Measurements from ENCODE around the gene C4orf54.

C4orf54 gene

DNA sequence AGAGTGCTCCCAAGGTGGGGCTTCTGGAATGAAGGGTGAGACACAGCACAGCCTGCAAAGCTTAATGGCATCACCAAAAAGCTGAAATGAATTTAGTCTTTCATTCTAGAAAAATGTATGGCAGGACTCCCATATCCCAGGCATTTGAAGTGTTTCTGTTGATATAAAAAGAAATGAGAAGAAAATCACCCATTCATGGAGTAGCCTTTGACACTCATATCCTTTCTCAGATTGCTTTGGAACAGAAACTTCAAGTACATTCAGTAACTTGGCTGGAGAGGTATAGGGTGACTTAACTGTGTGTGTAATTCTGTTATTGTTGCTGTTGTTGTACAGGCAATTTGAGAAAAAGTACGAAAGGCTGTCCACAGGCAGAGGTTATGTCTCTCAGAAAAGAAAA, 35.3 kb downstream of the C4orf54 start:
- no peak for DNase-seq (ENCODE audit: low read depth, low spot score)

DNA sequence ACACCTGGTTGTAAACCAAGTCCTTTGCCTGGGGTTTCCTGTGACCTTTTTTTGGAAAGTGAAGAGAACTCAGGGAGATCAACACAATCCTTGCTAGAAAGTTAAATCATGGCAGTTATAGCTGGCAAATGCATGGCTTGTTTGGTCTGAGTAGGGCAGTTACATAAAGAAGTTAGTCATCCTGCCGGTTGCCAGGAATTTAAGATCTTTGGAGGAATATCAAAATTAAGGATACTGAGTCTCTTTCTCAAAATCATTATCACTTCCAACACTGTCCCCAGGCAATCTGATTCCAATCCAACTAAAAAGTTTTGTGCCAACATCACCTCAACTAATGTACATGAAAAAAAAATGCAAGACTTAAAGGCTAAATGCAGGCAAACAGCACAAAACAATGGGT, 40.3 kb downstream of the C4orf54 start:
- no peak for DNase-seq (ENCODE audit: low read depth, low spot score)

DNA sequence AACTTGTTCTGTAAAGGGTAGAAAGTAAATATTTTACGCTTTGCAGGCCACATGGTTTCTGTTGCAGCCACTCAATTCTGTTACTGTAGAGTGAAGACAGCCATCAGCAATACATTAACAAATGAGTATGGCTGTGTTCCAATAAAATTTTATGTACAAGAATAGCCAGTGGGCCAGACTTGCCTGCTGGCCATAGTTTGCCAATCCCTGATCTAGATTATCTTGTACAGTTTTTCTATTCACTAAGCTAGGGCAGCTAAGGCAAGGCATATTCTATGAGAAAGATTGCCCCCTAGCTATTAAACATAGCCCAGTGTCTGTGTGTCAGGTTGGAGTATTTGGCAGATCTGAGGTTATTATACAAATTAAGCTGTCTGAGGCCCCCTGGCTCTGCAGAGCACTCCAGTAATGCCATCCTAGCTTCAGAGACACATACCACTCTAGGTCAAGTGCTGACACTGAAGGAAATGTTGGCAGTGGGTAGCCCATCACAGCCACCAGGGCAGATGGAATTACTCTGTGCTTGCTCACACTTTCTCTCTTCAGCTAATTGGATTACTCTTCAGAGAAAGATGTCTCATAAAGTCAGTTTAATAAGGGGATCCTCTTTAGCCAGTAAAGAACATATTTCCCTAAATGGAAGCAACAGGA, 42.3 kb downstream of the C4orf54 start:
- no peak for DNase-seq (ENCODE audit: low read depth, low spot score)

DNA sequence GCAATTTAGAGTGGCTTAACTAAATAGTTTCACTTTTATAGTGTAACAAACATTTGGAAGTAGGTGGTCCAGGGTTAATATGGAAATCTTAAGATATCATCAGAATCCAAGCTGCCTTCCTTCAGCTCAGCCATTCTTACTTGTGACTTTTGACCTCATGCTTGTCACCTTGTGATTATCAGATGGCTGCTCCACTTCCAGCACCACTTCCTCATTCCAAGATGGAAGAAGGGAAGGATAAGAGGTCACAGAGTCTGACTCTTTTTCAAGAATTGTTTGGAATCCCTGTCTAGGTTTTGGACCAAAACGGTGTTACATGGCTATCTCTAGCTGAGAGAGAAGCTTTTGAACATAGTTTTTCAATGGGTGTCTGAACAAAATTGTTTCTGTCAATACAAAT, 43.1 kb downstream of the C4orf54 start:
- DNase-seq (ENCODE audit: low read depth, low spot score) = no peak

DNA sequence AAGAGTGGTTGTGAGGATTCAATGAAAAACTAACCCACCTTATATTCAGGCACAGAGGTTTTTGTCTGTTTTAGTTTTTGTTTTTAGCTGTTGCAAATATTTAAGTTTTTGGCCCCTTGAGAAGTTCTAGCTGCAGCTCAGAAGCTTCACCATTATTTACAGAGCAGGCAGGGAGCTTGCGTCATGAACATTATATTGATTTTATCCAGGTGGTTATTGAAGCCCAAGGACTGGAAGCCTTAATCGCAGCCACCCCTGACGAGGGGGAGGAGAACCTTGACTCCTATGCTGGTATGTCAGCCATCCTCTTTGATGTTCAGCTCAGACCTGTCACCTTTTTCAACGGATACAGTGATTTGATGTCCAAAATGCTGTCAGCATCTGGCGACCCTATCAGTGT, 44.9 kb downstream of the C4orf54 start:
- no peak for DNase-seq (ENCODE audit: low read depth, low spot score)

DNA sequence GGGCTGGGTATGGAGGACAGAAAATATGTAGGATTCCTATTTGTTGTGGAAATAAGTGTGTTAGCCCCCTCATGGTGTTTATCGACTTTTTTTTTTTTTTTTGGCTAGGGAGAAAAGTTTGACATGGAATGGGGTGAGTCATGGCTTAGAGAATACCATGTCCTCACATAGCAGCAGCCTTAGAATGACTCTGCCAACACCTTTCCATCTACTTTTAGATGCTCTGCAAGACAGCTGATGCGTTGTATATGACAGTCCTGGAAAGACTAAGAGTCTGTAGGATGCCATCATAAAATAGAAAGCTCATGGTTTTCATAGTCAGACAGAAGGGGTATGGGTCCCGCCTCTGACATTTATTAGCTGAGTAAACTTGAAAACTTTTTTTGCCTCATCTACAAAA, 45.3 kb downstream of the C4orf54 start:
- DNase-seq (ENCODE audit: low read depth, low spot score) = no peak

DNA sequence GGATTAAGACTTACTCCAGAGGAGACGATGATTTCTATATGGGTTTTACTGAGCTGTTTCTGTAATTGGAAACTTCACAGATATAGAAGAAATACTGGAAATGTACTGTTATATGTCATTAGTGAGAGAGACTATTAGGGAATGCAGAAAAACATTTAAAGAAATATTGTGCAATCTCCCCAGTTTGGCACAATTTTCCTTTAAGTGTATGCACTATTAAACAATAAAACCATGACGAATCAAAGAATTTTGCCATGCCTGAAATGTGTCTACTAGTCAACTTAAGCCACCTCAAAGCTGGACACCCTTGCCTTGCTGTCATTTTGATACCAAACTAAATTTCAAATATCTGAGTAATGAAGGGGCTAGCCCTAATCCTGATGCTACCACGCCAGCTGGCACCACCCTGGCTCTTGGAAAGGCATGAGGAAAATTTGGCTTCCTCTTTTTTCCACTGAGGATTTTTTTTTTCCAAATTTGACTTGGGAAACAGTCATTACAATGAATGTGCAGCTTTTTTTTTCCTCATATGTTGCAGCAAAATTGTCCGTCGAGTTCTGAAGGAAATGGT, 46.9 kb downstream of the C4orf54 start:
- no peak for DNase-seq (ENCODE audit: low read depth, low spot score)

DNA sequence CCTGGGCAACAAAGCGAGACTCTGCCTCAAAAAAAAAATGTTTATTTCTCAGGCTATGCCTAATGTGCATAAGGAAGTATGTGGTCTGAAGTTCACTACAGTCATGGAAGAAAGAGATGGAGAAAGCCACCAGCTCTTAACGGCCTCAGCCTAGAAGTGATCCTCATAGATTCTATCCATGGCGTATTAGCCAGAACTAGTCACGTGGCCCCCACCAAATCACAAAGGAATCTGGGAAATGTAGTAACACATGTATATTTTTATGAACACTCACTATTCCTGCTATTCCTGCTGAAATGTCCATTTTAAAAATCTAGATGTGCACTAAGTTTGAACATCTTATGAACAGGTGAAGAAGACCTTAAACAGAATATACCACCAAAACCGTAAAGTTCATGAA, 49.2 kb downstream of the C4orf54 start:
- DNase-seq (ENCODE audit: low read depth, low spot score) = no peak
